HG03066 (cell line): ENCODE data around the gene LRRC27.

Experiments used
- ATAC-seq: cut with Tn5 transposase; IDR thresholded peaks from one replicate; pipeline ENCODE4 v1.9.1; 2021; ENCODE audit warnings: low read depth; ENCODE audit not compliant: unreplicated experiment

LRRC27 gene

GRCh38 chr10:132408823-132409666 is 77.1 kb downstream of the LRRC27 start:
- ATAC-seq: no peak

- no peak for ATAC-seq
These were observed 77.7 kb downstream of the LRRC27 start for GRCh38 chr10:132409667-132410028.

GRCh38 chr10:132410056-132410778 is 78.2 kb downstream of the LRRC27 start:
- ATAC-seq: no peak

GRCh38 chr10:132410779-132411532 is 79.0 kb downstream of the LRRC27 start:
- ATAC-seq: no peak

- no peak for ATAC-seq
These were observed 79.7 kb downstream of the LRRC27 start for GRCh38 chr10:132411561-132412253.

- ATAC-seq: no peak
These were observed 80.6 kb downstream of the LRRC27 start for GRCh38 chr10:132412316-132413192.

- ATAC-seq: no peak
These were observed 81.5 kb downstream of the LRRC27 start for GRCh38 chr10:132413226-132414205.

- ATAC-seq: no peak
These were observed 82.5 kb downstream of the LRRC27 start for GRCh38 chr10:132414402-132415016.

GRCh38 chr10:132415255-132415654 is 83.3 kb downstream of the LRRC27 start:
- no peak for ATAC-seq

- ATAC-seq: no peak
These were observed 84.0 kb downstream of the LRRC27 start for GRCh38 chr10:132415956-132416355.

GRCh38 chr10:132416566-132417256 is 84.7 kb downstream of the LRRC27 start:
- no peak for ATAC-seq

GRCh38 chr10:132417257-132417910 is 85.4 kb downstream of the LRRC27 start:
- ATAC-seq: no peak

- ATAC-seq: no peak
These were observed 86.0 kb downstream of the LRRC27 start for GRCh38 chr10:132417957-132418441.

GRCh38 chr10:132418527-132419416 is 86.8 kb downstream of the LRRC27 start:
- ATAC-seq: no peak

GRCh38 chr10:132419538-132420468 is 87.8 kb downstream of the LRRC27 start:
- ATAC-seq: no peak
